Chondrocyte (in vitro differentiated cells): ENCODE data around the gene STXBP1. TPM values are rescaled to one million over a fixed set of nuclear protein-coding genes. Genes with fewer than 3 reads are reported as not detected.
A peak's percentile ranks its signal among the peaks of the same experiment; 100 is the strongest.

Experiments used
- DNase-seq: peaks from one replicate; pipeline ENCODE4 v3.0.0; 2021; ENCODE audit warnings: mixed read lengths, low spot score
- H3K27ac Mint-ChIP-seq: one replicate; pipeline ENCODE4 v1.8.0; 2021; ENCODE audit warnings: mild to moderate bottlenecking, moderate library complexity, mixed read lengths; ENCODE audit not compliant: unreplicated experiment
- H3K27me3 Mint-ChIP-seq: 2 replicates; pipeline ENCODE4 v1.8.0; 2021; ENCODE audit warnings: low read depth, mixed read lengths
- H3K36me3 Mint-ChIP-seq: 2 replicates; pipeline ENCODE4 v1.8.0; 2021; ENCODE audit warnings: low read depth, mixed read lengths
- H3K4me1 Mint-ChIP-seq: 2 replicates; pipeline ENCODE4 v1.8.0; 2021; ENCODE audit warnings: low read depth, mild to moderate bottlenecking, mixed read lengths
- H3K4me3 Mint-ChIP-seq: one replicate; pipeline ENCODE4 v1.8.0; 2021; ENCODE audit warnings: mild to moderate bottlenecking, moderate library complexity, mixed read lengths; ENCODE audit not compliant: unreplicated experiment
- H3K9me3 Mint-ChIP-seq: 2 replicates; pipeline ENCODE4 v1.8.0; 2021; ENCODE audit warnings: low read depth, mixed read lengths
- total RNA-seq: library from RNA; stranded (reverse); gene quantifications from 3 replicates; pipeline ENCODE4 v1.2.1, GENCODE V29; 2021
- TF ChIP-seq, protein P1 (sequence below): fragments of 200-600 bp; sonication (generic); IDR thresholded peaks from 2 replicates; pipeline ENCODE4 v1.5.0; 2021; ENCODE audit warnings: antibody characterized with exemption, mild to moderate bottlenecking, moderate library complexity

The STXBP1 gene
- total RNA-seq, 1 donor from 2014 or later = 41.6 TPM

DNA sequence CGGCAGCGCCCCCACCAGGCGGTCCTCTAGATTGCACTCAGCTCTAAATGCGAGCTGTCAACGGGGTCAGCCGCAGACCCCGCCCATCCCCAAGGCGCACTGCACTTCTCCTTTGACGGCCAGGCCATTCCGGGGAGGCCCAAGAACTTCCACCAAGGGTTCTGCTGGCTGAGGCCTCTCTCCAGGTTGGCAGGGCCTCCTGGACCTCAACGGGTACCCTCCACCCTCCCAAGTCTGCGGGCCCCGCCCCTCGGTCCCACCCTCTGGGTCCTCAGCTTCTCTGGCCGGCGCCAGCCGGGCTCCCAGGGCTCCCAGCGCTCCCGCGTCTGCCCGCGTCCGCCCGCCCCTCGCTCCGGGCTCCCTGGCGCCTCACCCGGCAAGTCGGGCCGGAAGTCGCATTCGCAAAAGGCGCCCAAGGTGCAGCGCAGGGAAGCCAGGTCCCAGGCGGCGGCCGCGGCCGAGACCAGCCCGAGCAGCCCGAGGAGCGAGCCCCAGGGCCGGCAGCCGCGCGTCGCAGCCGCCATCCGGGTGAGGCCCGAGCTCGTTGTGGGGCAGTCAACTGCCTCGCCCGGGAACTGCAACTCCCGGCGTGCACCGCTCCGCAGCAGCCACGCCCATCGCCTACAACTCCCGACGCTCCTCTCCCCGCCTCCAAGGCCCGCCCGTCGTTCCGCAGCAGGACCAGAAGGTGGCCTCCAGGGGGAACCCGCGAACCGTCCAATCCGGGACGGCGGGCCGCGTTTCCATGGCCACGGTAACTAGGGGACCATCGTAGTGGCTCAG is 122.9 kb downstream of the STXBP1 start, which contains the start of gene TOR2A:
TOR2A (minus strand) TSS at position 548 of the 783 bp plus-strand sequence; CDS start at position 524, 24 bp downstream.
- peak within 1 kb of the TSS; percentile 81 for H3K27ac Mint-ChIP-seq
- peak; percentile 99 for DNase-seq
- no peaks in the 10 kb centered on the region for H3K27me3 Mint-ChIP-seq
- peaks cover 15% of the 10 kb centered on the region for H3K4me1 Mint-ChIP-seq
- peak within 1 kb of the TSS; percentile 73 for H3K4me3 Mint-ChIP-seq
- TF ChIP-seq, protein P1, sequence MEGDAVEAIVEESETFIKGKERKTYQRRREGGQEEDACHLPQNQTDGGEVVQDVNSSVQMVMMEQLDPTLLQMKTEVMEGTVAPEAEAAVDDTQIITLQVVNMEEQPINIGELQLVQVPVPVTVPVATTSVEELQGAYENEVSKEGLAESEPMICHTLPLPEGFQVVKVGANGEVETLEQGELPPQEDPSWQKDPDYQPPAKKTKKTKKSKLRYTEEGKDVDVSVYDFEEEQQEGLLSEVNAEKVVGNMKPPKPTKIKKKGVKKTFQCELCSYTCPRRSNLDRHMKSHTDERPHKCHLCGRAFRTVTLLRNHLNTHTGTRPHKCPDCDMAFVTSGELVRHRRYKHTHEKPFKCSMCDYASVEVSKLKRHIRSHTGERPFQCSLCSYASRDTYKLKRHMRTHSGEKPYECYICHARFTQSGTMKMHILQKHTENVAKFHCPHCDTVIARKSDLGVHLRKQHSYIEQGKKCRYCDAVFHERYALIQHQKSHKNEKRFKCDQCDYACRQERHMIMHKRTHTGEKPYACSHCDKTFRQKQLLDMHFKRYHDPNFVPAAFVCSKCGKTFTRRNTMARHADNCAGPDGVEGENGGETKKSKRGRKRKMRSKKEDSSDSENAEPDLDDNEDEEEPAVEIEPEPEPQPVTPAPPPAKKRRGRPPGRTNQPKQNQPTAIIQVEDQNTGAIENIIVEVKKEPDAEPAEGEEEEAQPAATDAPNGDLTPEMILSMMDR = peak; percentile 78
- peaks cover 5% of the 10 kb centered on the region for H3K36me3 Mint-ChIP-seq
- no peaks in the 10 kb centered on the region for H3K9me3 Mint-ChIP-seq

DNA sequence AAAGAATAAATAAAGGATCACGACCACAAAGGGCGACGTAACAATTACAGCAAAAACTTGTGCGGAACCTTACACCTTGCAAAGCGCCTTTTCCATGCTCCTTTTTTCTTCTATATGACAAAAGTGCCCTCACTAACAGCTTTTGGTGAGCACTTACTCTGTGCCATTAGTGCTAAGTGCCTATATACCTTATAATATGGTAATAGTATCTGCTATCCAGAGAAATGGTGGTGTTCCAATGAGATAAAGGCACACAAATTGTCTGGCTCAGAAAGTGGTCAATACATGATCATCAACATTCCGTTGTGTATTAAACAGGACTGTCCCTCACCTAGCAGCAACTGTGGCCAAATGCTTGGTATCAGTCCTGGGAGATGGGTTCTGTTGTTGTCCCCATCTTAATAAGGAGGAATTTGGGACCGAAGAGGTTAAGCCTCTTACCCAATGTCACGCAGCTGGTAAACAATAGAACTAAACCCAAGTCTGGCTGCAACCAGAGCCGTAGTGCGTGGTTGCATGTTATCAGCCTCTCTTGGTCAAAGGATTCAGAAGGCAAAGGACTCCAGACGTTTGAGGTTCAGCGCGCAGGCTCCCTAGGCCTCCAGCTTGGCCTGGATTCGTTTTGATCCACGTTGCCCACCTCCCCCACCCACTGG is 123.6 kb downstream of the STXBP1 start:
- peaks cover 5% of the 10 kb centered on the region for H3K36me3 Mint-ChIP-seq
- peak overlapping the region; percentile 75 for H3K27ac Mint-ChIP-seq

DNA sequence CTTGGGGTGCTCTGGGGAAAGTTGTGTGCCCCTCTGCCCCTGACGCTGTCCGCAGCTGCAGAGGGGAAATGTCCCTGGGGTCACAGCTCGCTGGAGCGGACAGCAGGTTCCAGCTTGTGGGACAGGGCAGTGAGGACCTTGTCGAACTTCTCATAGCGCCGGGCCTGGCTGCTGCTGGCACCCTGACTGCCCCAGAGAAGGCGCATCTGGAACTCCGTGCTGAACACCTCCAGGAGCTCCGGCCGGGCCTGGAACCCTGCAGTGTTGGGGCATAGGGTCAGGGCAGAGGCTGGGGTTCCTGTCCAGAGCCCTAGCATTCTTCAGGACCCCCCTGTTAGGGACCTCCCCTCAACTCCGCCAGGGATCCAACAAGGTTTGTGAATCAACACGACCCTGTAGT is 126.6 kb downstream of the STXBP1 start:
- Mint-ChIP-seq H3K27ac (no peak overlapping the region), H3K36me3 (peaks cover 1% of the 10 kb centered on the region), H3K9me3 (no peaks in the 10 kb centered on the region), H3K4me3 (no peak overlapping the region), H3K4me1 (peaks cover 13% of the 10 kb centered on the region), H3K27me3 (no peaks in the 10 kb centered on the region)
- DNase-seq = no peak
- TF ChIP-seq, protein P1 = no peak

More for the DNA sequence above, 123.6 kb downstream of the STXBP1 start:
- H3K4me3 Mint-ChIP-seq = peak overlapping the region; percentile 73
- no peak for DNase-seq
- H3K4me1 Mint-ChIP-seq = peaks cover 15% of the 10 kb centered on the region
- H3K9me3 Mint-ChIP-seq = no peaks in the 10 kb centered on the region
- no peaks in the 10 kb centered on the region for H3K27me3 Mint-ChIP-seq
- TF ChIP-seq, protein P1 = no peak

DNA sequence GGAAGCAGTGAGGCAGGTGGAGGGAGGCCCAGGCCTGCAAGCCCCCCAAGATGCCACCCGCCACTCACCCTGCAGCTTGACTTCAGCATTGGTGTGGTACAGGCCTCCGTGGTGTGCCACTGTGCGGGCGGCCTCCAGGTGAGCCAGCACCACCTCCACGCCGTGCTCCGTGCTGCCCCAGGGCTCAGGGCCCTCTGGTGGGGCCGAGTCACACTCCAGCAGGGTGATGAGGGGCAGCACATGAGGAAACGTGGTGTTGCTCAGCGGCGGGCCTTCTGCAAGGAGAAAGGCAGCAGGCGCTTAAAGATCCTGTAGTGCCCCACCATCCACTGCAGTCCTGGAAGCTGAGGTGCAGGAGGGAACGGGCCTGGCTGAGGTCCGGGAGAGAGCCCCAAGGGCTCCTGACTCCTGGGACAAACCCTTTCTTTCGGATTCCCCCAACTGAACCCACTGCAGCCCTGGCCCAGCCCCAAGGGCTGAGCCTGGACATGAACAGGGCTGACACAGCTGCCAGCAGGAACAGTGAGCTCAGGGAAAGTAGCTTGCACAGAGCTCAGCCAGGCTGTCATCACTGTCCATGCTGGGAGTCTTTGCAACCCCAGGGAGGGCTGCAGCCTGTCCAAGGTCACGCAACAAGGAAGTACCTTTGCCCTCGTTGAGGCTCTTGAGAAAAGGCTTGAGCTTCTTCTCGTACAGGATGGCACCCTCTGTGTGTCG is 127.7 kb downstream of the STXBP1 start:
- H3K36me3 Mint-ChIP-seq = peaks cover 1% of the 10 kb centered on the region
- no peak overlapping the region for H3K4me3 Mint-ChIP-seq
- H3K27me3 Mint-ChIP-seq = no peaks in the 10 kb centered on the region
- H3K9me3 Mint-ChIP-seq = no peaks in the 10 kb centered on the region
- DNase-seq = no peak
- H3K4me1 Mint-ChIP-seq = peaks cover 5% of the 10 kb centered on the region
- TF ChIP-seq, protein P1 = no peak
- H3K27ac Mint-ChIP-seq = no peak overlapping the region
